ENCODE results near the gene RAB11A. TPM values are rescaled to one million over a fixed set of nuclear protein-coding genes. Genes with fewer than 3 reads are reported as not detected.

RAB11A gene
- polyA plus RNA-seq, 2 of the 4 experiments (the other 2 are of a cell fraction) = 316 to 551 TPM

DNA sequence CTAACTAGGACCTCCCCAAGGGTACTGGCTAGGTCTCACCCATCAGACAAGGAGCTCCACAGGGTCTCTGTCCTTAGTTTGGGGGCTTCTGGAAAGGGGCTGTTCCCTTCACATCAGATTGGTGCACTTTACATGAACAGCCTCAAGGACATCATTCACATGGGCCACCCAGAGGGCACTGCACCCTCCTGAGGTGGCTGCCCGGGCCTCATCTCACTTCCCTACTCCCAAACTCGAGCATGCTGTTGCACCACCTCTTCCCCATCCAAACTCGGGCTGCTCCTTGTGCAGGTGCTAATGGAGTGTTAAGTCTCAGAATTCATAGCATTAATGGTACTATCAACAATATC is 48.1 kb downstream of the RAB11A start:
- no peak for DNase-seq (ENCODE audit: low read depth in 1 of 2, low spot score in 1 of 2)
- ChIA-PET POLR2A (no interaction called here), CTCF (interaction anchor here (0.6 to 4.3 kb wide), 21 partner anchors 8 to 370 kb away, joined by 3 to 26 read pairs (median 5); no protein-coding TSS in a partner anchor)
- H3K4me3 ChIP-seq = no peak overlapping the region
- H3K4me1 ChIP-seq = 0 out of 3 replicates have a peak, but pooled peaks cover 4% of the 10 kb centered on the region
- 59% methylated on average over 3 of the region's 3 CpGs for WGBS (ENCODE audit: missing lambda C conversion rate)
- TF ChIP-seq, protein P1, sequence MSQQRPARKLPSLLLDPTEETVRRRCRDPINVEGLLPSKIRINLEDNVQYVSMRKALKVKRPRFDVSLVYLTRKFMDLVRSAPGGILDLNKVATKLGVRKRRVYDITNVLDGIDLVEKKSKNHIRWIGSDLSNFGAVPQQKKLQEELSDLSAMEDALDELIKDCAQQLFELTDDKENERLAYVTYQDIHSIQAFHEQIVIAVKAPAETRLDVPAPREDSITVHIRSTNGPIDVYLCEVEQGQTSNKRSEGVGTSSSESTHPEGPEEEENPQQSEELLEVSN (IDR thresholded peaks at IDR 0.05; ENCODE audit: borderline replicate concordance, low read depth) = no peak
- TF ChIP-seq MAFK (IDR thresholded peaks at IDR 0.05; ENCODE audit: partially characterized antibody) (no peak), RCOR1 (IDR thresholded peaks at IDR 0.05; ENCODE audit: low read depth, low read length) (no peak), CHD4 (IDR thresholded peaks at IDR 0.05; ENCODE audit: borderline replicate concordance) (no peak), JUN (IDR thresholded peaks at IDR 0.05) (no peak), GATA3 (IDR thresholded peaks at IDR 0.05; ENCODE audit: borderline replicate concordance) (no peak), JUNB (IDR thresholded peaks at IDR 0.05) (no peak), RFX5 (IDR thresholded peaks at IDR 0.05) (no peak), MAZ (IDR thresholded peaks at IDR 0.05; ENCODE audit: borderline replicate concordance, low read depth, low read length) (no peak), EHF (CRISPR knock-in tag; IDR thresholded peaks at IDR 0.05) (no peak), NR3C1 (IDR thresholded peaks at IDR 0.05) (no peak)
- TF ChIP-seq, protein P2, sequence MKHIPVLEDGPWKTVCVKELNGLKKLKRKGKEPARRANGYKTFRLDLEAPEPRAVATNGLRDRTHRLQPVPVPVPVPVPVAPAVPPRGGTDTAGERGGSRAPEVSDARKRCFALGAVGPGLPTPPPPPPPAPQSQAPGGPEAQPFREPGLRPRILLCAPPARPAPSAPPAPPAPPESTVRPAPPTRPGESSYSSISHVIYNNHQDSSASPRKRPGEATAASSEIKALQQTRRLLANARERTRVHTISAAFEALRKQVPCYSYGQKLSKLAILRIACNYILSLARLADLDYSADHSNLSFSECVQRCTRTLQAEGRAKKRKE (CRISPR knock-in tag; IDR thresholded peaks at IDR 0.05; ENCODE audit: low read depth) = no peak
- TF ChIP-seq, protein P3, sequence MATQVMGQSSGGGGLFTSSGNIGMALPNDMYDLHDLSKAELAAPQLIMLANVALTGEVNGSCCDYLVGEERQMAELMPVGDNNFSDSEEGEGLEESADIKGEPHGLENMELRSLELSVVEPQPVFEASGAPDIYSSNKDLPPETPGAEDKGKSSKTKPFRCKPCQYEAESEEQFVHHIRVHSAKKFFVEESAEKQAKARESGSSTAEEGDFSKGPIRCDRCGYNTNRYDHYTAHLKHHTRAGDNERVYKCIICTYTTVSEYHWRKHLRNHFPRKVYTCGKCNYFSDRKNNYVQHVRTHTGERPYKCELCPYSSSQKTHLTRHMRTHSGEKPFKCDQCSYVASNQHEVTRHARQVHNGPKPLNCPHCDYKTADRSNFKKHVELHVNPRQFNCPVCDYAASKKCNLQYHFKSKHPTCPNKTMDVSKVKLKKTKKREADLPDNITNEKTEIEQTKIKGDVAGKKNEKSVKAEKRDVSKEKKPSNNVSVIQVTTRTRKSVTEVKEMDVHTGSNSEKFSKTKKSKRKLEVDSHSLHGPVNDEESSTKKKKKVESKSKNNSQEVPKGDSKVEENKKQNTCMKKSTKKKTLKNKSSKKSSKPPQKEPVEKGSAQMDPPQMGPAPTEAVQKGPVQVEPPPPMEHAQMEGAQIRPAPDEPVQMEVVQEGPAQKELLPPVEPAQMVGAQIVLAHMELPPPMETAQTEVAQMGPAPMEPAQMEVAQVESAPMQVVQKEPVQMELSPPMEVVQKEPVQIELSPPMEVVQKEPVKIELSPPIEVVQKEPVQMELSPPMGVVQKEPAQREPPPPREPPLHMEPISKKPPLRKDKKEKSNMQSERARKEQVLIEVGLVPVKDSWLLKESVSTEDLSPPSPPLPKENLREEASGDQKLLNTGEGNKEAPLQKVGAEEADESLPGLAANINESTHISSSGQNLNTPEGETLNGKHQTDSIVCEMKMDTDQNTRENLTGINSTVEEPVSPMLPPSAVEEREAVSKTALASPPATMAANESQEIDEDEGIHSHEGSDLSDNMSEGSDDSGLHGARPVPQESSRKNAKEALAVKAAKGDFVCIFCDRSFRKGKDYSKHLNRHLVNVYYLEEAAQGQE (IDR thresholded peaks at IDR 0.05) = no peak
- H3K9me3 ChIP-seq = no peaks in the 10 kb centered on the region
- no peak for FAIRE-seq
- no peak for ATAC-seq
- H3K27ac ChIP-seq = no peak overlapping the region
- H3K4me2 ChIP-seq = no peak overlapping the region

DNA sequence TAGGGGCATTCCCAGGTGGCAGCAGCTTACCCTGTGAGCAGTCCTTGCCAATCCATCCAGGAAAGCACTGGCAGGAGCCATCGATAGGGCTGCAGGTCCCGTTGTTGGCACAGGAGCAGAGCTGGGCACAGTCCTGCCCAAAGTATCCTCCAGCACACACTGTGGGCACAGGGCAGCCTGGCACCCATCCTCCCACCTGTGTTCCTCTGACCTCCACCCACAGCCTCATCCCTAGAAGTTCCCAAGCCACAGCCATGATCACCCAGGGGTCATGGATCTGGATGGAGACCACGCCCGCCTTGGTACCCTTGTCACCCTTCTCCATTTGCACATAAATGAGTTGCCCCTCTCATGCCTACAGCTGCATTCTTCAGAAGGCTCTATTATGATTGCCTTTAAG is 48.6 kb downstream of the RAB11A start:
- H3K4me1 ChIP-seq = 0 out of 3 replicates have a peak, but pooled peaks cover 4% of the 10 kb centered on the region
- no peak overlapping the region for H3K27ac ChIP-seq
- ChIA-PET CTCF (interaction anchor here (0.8 to 4.3 kb wide), 13 partner anchors 7 to 370 kb away, joined by 3 to 26 read pairs (median 3); no protein-coding TSS in a partner anchor), POLR2A (interaction anchor here (0.6 kb wide), 1 partner anchor 467 kb away, joined by 3 read pairs; no protein-coding TSS in a partner anchor)
- no peak overlapping the region for H3K4me3 ChIP-seq
- H3K4me2 ChIP-seq = no peak overlapping the region
- WGBS (ENCODE audit: missing lambda C conversion rate) = 86% methylated on average over 4 of the region's 4 CpGs
- FAIRE-seq = no peak
- DNase-seq (ENCODE audit: low read depth in 1 of 2, low spot score in 1 of 2) = no peak
- TF ChIP-seq CBX8 (IDR thresholded peaks at IDR 0.05) (no peak), NPAS2 (CRISPR knock-in tag; IDR thresholded peaks at IDR 0.05; ENCODE audit: borderline replicate concordance) (no peak), HEYL (CRISPR knock-in tag; IDR thresholded peaks at IDR 0.05) (no peak), RCOR1 (IDR thresholded peaks at IDR 0.05; ENCODE audit: low read depth, low read length) (no peak), KDM1A (IDR thresholded peaks at IDR 0.05; ENCODE audit: low read depth) (no peak), CHD4 (IDR thresholded peaks at IDR 0.05; ENCODE audit: borderline replicate concordance) (no peak), NFE2L2 (conservative IDR thresholded peaks at IDR 0.05; ENCODE audit: low read length) (no peak), FOSL2 (IDR thresholded peaks at IDR 0.05) (no peak), FOSL2 (CRISPR knock-in tag; IDR thresholded peaks at IDR 0.05) (no peak)
- TF ChIP-seq, protein P4, sequence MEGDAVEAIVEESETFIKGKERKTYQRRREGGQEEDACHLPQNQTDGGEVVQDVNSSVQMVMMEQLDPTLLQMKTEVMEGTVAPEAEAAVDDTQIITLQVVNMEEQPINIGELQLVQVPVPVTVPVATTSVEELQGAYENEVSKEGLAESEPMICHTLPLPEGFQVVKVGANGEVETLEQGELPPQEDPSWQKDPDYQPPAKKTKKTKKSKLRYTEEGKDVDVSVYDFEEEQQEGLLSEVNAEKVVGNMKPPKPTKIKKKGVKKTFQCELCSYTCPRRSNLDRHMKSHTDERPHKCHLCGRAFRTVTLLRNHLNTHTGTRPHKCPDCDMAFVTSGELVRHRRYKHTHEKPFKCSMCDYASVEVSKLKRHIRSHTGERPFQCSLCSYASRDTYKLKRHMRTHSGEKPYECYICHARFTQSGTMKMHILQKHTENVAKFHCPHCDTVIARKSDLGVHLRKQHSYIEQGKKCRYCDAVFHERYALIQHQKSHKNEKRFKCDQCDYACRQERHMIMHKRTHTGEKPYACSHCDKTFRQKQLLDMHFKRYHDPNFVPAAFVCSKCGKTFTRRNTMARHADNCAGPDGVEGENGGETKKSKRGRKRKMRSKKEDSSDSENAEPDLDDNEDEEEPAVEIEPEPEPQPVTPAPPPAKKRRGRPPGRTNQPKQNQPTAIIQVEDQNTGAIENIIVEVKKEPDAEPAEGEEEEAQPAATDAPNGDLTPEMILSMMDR (IDR thresholded peaks at IDR 0.05) = no peak
- TF ChIP-seq, protein P5, sequence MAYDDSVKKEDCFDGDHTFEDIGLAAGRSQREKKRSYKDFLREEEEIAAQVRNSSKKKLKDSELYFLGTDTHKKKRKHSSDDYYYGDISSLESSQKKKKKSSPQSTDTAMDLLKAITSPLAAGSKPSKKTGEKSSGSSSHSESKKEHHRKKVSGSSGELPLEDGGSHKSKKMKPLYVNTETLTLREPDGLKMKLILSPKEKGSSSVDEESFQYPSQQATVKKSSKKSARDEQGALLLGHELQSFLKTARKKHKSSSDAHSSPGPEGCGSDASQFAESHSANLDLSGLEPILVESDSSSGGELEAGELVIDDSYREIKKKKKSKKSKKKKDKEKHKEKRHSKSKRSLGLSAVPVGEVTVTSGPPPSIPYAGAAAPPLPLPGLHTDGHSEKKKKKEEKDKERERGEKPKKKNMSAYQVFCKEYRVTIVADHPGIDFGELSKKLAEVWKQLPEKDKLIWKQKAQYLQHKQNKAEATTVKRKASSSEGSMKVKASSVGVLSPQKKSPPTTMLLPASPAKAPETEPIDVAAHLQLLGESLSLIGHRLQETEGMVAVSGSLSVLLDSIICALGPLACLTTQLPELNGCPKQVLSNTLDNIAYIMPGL (CRISPR knock-in tag; IDR thresholded peaks at IDR 0.05; ENCODE audit: borderline replicate concordance) = no peak
- TF ChIP-seq, protein P6, sequence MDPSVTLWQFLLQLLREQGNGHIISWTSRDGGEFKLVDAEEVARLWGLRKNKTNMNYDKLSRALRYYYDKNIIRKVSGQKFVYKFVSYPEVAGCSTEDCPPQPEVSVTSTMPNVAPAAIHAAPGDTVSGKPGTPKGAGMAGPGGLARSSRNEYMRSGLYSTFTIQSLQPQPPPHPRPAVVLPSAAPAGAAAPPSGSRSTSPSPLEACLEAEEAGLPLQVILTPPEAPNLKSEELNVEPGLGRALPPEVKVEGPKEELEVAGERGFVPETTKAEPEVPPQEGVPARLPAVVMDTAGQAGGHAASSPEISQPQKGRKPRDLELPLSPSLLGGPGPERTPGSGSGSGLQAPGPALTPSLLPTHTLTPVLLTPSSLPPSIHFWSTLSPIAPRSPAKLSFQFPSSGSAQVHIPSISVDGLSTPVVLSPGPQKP (IDR thresholded peaks at IDR 0.05; ENCODE audit: low read depth, low read length) = no peak
- H3K9me3 ChIP-seq = no peaks in the 10 kb centered on the region
- ATAC-seq = no peak

All from A549 (cell line).